GM18499 (cell line): ENCODE measurements around the gene ZNF879.

Experiments used
- ATAC-seq: cut with Tn5 transposase; IDR thresholded peaks from one replicate; pipeline ENCODE4 v1.9.1; 2021; ENCODE audit warnings: moderate number of reproducible peaks; ENCODE audit not compliant: insufficient read depth, unreplicated experiment

ZNF879 gene

GRCh38 chr5:178998441-178998840 is 25.2 kb upstream of the ZNF879 start:
- no peak for ATAC-seq

DNA sequence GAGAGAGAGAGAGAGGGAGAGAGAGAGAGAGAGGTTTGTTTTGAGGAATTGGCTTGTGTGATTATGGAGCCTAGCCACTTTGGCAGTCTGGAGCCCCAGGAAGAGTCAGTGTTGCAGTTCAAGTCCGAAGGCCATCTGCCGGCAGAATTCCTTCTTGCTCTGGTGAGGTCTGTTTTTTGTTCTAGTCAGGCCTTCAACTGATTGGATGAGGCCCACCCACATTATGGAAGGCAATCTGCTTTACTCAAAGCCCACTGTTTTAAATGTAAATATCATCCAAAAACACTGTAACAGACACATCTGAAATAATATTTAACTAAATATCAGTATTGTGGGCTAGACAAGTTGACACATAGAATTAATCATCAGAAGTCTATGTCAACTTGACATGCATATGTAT is 17.0 kb upstream of the ZNF879 start:
- no peak for ATAC-seq

- ATAC-seq = no peak
Observed at GRCh38 chr5:179008667-179009066, 14.9 kb upstream of the ZNF879 start.

GRCh38 chr5:179033004-179033580 is 9.5 kb downstream of the ZNF879 start:
- ATAC-seq = no peak

GRCh38 chr5:179044765-179045164 is 21.2 kb downstream of the ZNF879 start:
- ATAC-seq = no peak

- no peak for ATAC-seq
Observed at GRCh38 chr5:179051784-179052183, 28.2 kb downstream of the ZNF879 start.

DNA sequence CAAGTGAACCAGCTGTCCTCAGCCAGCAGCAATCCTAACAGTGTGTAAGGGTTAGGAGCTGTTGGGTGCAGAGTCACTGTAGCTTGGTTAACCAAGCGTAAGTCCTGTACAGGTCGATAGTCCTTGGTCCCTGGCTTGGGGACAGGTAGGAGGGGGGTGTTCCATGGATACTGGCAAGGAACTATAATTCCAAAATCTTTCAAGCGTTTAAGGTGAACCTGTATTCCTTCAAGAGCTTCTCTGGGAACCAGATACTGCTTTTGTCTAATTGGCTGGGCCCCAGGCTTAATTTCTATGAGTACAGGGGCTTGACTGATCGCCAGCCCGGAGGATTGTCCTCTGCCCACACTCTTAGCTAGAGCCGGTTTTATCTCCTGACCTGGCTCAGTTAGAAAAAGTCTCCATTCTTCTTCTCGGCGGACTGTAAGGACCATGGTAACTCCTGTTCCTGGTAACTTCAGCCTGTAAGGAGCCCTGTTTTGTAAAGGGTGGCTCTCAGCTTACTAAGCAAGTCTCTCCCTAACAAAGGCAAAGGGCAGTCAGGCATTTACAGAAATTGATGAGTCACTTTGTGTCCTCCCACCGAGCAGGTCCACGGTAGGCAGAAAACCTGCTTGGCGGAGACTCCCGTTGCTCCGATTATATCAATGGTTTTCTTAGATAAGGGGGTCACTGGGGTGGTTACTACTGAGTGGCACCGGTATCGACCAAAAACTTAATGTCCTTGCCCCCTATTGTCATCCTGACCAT is 30.6 kb downstream of the ZNF879 start:
- ATAC-seq = no peak

DNA sequence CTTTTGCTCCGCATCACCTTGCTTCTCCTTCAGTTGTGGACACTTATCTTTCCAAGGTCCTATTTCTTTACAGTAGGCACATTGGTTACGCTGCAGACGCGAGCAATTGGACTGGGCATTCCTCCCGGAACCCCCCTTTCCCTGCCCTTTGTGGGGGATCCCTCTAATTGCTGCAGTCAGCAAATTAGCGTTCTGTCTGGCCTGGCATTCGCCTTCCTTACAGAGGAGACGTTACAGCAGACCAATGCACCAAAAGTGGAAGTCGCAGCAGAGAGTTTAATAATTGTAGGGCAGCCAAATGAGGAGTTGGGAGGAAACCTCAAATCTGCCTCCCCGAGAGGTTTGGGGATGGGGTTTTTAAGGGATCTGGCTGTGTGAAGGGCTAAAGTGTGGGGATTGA is 31.3 kb downstream of the ZNF879 start:
- no peak for ATAC-seq

- ATAC-seq = no peak
Observed at GRCh38 chr5:179055436-179055835, 31.8 kb downstream of the ZNF879 start.

DNA sequence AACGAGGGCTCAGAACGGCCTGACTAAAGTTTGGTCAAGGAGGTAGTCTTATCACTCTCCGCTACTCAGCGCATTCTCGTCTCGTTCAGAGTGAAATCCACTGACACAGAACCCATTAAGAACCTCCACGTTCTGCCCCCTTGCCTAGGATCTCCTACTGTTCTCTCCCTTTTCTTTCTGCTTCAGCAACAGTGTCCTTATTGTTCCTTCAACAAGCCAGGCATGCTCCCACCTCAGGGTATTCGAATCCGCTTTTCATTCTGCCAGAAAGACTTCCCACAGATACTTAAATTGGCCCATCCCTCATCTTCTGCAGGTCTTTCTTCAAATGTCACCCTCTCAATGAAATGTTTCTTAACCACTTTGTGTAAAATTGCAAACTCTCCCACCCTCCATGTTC is 32.2 kb downstream of the ZNF879 start:
- no peak for ATAC-seq

DNA sequence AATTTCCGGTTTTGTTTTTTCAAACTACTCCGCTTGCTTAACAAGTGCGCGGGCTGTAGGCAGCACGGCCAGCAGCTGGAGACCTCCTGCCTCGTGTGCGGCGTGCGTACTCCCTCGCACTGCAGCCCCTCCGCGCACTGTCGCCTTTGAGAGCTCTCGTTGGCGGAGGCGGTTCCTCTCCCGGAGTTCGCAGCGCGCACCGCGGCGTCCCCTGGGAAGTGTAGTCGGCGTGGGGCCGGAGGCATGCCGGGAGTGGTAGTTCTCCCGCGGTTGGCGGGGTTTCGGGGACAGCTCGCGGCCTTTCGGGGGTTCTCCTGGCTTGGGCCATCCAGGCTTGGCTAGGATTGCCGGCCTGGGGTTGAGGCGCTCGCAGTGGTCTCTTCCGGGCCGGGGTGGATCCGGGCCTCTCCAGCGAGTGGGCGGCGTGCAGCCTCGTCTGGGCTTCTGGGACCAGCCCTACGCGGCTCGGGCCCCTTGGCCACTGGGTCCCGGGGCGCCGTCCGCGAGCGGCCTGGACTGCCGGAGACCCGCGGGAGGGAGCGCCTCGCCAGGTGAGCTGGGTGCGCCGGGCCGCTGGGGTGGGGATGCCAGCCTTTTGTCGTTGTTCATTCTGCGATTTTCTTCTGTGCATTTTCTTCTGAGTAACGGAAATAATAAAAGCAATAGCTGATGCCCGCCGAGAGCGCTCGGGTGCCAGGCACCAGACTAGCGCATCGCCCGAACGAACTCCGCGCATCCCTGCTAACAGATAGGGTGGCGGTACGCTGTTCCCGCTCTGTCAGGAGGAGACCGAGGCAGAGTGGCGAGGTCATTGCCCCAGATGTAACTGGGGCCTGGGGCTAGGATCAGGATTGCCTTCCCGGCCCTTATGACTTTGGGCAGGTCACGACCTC is 36.8 kb downstream of the ZNF879 start, which contains the start of gene ZNF354C:
Gene ZNF354C (plus strand): TSS at position 258 of the 893 bp plus-strand sequence. CDS start 1,696 bp downstream, outside the sequence.
- ATAC-seq = no peak

DNA sequence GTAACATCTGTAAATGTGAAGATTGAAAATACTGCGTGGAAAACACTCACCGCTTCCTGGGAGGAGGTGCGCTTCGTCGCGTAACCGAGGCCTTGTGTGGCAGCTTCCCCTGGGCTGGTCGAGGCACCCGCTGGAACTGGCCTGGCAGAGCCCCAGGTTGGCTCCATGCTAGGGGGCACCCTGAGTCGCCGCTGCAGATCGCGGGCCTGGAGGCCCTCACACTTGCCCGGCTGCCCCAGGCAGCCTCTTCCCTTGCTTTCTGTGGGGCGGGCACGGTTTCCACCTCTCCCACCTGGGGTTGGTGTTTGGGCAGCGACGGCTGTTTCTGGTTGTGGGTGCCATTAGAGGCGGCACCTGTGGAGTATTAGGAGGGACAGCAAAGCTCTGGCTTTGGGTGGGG is 37.4 kb downstream of the ZNF879 start:
- ATAC-seq = no peak

- ATAC-seq = no peak
Observed at GRCh38 chr5:179065703-179066102, 42.1 kb downstream of the ZNF879 start.

GRCh38 chr5:179079165-179079987 is 55.8 kb downstream of the ZNF879 start:
- no peak for ATAC-seq

GRCh38 chr5:179080724-179081123 is 57.1 kb downstream of the ZNF879 start:
- ATAC-seq = no peak
